ENCODE measurements around the gene CLDN7.

DNA sequence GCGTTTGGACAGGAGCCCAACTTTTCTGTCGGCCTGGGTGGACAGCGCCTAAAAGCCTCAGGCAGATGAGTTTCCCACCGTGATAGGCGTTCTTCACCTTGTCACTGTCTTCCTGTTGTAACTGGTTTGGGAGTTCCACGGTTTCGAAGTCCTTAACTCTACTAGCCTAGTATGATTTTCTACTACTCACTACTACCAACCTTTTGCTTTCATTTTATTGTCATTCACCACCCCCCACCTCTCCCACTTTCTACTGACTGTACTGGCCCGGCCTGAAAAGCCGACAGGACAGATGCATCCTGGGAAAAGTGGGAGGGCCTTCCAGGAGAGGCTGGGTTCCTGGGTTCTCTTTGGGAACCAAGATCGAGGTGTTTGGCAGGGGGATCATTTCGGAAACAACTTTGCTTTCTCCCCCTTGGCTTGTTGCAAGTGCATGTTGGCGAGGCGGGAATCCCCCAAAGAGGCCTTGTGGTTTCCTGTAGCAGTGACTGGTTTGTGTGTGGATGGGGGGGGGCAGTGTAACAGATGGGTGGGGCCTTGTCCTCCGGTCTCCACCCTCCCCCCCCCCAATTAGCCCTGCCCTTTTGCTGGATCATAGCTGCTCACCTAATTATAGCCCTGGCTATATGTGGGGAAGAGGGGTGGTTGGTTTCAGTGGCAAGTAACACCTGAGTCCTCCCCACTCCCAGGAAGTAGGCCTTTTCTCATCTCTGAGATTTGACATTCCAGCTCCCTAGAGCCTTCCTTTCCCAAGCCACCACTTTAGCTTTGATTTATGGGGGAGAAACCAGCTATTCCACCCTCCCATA, 46.6 kb upstream of the CLDN7 start:
- TF ChIP-seq, protein P1, sequence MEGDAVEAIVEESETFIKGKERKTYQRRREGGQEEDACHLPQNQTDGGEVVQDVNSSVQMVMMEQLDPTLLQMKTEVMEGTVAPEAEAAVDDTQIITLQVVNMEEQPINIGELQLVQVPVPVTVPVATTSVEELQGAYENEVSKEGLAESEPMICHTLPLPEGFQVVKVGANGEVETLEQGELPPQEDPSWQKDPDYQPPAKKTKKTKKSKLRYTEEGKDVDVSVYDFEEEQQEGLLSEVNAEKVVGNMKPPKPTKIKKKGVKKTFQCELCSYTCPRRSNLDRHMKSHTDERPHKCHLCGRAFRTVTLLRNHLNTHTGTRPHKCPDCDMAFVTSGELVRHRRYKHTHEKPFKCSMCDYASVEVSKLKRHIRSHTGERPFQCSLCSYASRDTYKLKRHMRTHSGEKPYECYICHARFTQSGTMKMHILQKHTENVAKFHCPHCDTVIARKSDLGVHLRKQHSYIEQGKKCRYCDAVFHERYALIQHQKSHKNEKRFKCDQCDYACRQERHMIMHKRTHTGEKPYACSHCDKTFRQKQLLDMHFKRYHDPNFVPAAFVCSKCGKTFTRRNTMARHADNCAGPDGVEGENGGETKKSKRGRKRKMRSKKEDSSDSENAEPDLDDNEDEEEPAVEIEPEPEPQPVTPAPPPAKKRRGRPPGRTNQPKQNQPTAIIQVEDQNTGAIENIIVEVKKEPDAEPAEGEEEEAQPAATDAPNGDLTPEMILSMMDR (conservative IDR thresholded peaks at IDR 0.05; ENCODE audit: low read depth, low read length), result no peak
- no peak for TF ChIP-seq EZH2phosphoT487 (IDR thresholded peaks at IDR 0.05; ENCODE audit: borderline replicate concordance, low read length)
